Measurements from ENCODE around the gene TRIM42. TPM values are rescaled to one million over a fixed set of nuclear protein-coding genes. Genes with fewer than 3 reads are reported as not detected.

TRIM42 gene
- total RNA-seq, 4 donors from 2014 or later, result not detected

DNA sequence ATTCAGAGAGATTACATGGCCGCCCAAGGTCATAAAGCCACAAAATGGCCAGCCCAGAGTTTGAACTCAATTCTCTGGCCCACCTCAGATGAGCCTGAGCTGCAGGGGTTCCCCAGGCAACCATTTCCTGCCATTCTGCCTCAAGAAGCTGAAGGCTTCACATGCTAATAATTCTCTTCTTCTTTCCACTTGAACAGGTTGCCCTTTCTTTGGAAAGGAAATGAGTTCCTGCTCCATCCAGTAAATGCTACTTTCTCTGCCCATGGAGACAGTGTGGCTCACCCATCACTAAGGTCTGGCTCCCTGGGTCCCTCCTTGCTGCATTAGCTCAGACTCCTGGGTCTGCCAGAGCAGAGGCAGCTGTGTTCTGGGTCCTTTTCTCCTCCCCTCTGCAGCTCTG is 48.2 kb downstream of the TRIM42 start:
- Histone ChIP-seq H3K4me3 (no peak overlapping the region), H3K27ac (no peak overlapping the region), H3K27me3 (no peaks in the 10 kb centered on the region), H3K4me1 (no peaks in the 10 kb centered on the region), H3K36me3 (no peaks in the 10 kb centered on the region), H3K9me3 (no peaks in the 10 kb centered on the region)
- TF ChIP-seq POLR2A (IDR thresholded peaks at IDR 0.05), result no peak
- TF ChIP-seq, protein P1, sequence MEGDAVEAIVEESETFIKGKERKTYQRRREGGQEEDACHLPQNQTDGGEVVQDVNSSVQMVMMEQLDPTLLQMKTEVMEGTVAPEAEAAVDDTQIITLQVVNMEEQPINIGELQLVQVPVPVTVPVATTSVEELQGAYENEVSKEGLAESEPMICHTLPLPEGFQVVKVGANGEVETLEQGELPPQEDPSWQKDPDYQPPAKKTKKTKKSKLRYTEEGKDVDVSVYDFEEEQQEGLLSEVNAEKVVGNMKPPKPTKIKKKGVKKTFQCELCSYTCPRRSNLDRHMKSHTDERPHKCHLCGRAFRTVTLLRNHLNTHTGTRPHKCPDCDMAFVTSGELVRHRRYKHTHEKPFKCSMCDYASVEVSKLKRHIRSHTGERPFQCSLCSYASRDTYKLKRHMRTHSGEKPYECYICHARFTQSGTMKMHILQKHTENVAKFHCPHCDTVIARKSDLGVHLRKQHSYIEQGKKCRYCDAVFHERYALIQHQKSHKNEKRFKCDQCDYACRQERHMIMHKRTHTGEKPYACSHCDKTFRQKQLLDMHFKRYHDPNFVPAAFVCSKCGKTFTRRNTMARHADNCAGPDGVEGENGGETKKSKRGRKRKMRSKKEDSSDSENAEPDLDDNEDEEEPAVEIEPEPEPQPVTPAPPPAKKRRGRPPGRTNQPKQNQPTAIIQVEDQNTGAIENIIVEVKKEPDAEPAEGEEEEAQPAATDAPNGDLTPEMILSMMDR (IDR thresholded peaks at IDR 0.05), result no peak
- DNase-seq, result no peak

DNA sequence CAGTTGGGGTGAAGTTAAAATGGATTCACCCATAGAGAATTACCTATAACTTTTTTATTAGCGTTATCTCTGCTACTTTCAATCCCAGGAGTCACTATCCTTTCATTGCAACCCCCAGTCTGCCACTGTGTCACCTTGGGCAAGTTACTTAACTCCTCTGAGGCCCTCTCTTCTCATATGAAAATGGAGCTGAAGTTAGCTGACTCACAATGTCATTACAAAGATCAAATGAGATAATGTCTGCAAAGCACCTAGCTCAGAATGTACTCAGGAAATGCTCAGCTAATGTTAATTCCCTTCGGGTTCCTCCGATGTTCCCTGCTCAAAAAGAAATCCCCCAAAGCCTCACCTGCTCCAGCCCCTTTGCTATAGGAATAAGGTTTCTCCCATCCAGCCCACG is 50.0 kb downstream of the TRIM42 start:
- Histone ChIP-seq H3K9me3 (no peaks in the 10 kb centered on the region), H3K4me3 (no peak overlapping the region), H3K36me3 (no peaks in the 10 kb centered on the region), H3K4me1 (no peaks in the 10 kb centered on the region), H3K27me3 (no peaks in the 10 kb centered on the region), H3K27ac (no peak overlapping the region)
- no peak for TF ChIP-seq POLR2A (IDR thresholded peaks at IDR 0.05)
- TF ChIP-seq, protein P1 (IDR thresholded peaks at IDR 0.05), result no peak
- DNase-seq, result no peak

- TF ChIP-seq, protein P1 (IDR thresholded peaks at IDR 0.05), result no peak
- TF ChIP-seq POLR2A (IDR thresholded peaks at IDR 0.05), result no peak
- Histone ChIP-seq H3K9me3 (no peaks in the 10 kb centered on the region), H3K4me1 (no peaks in the 10 kb centered on the region), H3K36me3 (no peaks in the 10 kb centered on the region), H3K27ac (no peak overlapping the region), H3K4me3 (no peak overlapping the region), H3K27me3 (no peaks in the 10 kb centered on the region)
- DNase-seq, result no peak
Measured at GRCh38 chr3:140731440-140732119, 53.7 kb downstream of the TRIM42 start.

DNA sequence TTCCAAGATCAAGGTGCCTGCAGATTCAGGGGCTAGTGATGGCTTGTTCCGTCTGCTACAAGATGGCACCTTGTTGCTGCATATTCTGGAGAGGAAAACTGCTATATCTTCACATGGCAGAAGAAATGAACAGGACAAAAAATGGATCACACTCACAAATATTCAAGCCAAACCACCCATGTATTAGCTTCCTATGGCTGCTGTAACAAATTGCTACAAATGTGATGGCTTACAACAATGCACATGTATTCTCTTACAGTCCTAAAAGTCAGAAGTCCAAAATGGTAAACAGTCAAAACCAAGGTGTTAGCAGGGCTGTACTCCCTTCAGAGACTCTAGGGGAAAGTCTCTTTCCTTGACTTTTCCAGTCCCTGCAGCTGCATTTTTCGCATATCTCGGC is 55.8 kb downstream of the TRIM42 start:
- Histone ChIP-seq H3K4me3 (no peak overlapping the region), H3K27ac (no peak overlapping the region), H3K27me3 (no peaks in the 10 kb centered on the region), H3K9me3 (no peaks in the 10 kb centered on the region), H3K4me1 (no peaks in the 10 kb centered on the region), H3K36me3 (no peaks in the 10 kb centered on the region)
- no peak for DNase-seq
- no peak for TF ChIP-seq POLR2A (IDR thresholded peaks at IDR 0.05)
- TF ChIP-seq, protein P1 (IDR thresholded peaks at IDR 0.05), result no peak

- H3K27me3 ChIP-seq, result no peaks in the 10 kb centered on the region
- H3K9me3 ChIP-seq, result no peaks in the 10 kb centered on the region
- no peaks in the 10 kb centered on the region for H3K4me1 ChIP-seq
- TF ChIP-seq POLR2A (IDR thresholded peaks at IDR 0.05), result no peak
- TF ChIP-seq, protein P1 (IDR thresholded peaks at IDR 0.05), result peak in 3 of 6 experiments; percentile 16 to 42 (median 35)
- no peak for DNase-seq
- H3K27ac ChIP-seq, result no peak overlapping the region
- no peak overlapping the region for H3K4me3 ChIP-seq
- H3K36me3 ChIP-seq, result no peaks in the 10 kb centered on the region
Measured at GRCh38 chr3:140736863-140737460, 59.1 kb downstream of the TRIM42 start.

All from Peyer's patch (tissue), 4 donors.